Uterus (tissue), 4 donors: ENCODE results near the gene CBLB. TPM values are rescaled to one million over a fixed set of nuclear protein-coding genes. Genes with fewer than 3 reads are reported as not detected.

Source experiments
- DNase-seq, 2 donors: peaks; one replicate each; pipeline ENCODE4 v3.0.0-alpha.2; 2019 to 2020
- H3K27ac ChIP-seq, 2 donors: fragments of 200-600 bp; sonication (generic); 1 replicate in 1 of 2; 2 replicates in 1 of 2; pipeline ENCODE4 v1.5.1; 2016 to 2018
- H3K27me3 ChIP-seq, 2 donors: fragments of 200-600 bp; sonication (generic); one replicate each; pipeline ENCODE4 v1.5.1; 2018 to 2019; ENCODE audit warnings: control low read depth in 1 of 2
- H3K36me3 ChIP-seq, 2 donors: fragments of 200-600 bp; sonication (generic); one replicate each; pipeline ENCODE4 v1.5.1; 2019; ENCODE audit warnings: control low read depth in 1 of 2
- H3K4me1 ChIP-seq, 2 donors: fragments of 200-600 bp; sonication (generic); one replicate each; pipeline ENCODE4 v1.5.1; 2018 to 2019; ENCODE audit warnings: control low read depth in 1 of 2
- H3K4me3 ChIP-seq, 2 donors: fragments of 200-600 bp; sonication (generic); 1 replicate in 1 of 2; 2 replicates in 1 of 2; pipeline ENCODE4 v1.5.1; 2018 to 2019; ENCODE audit warnings: mild to moderate bottlenecking in 1 of 2
- H3K9me3 ChIP-seq, 2 donors: fragments of 200-600 bp; sonication (generic); one replicate each; pipeline ENCODE4 v1.5.1; 2019; ENCODE audit warnings: control low read depth in 1 of 2
- CTCF ChIP-seq, 4 experiments: fragments of 200-600 bp in 2 of 4; fragments of 450-650 bp in 2 of 4; sonication (generic) in 2 of 4; IDR thresholded peaks; one replicate each; pipeline ENCODE4 v1.5.1; 2016 to 2019; ENCODE audit warnings: antibody characterized with exemption in 4 of 4, mild to moderate bottlenecking in 2 of 4, moderate library complexity in 1 of 4
- POLR2A ChIP-seq, 2 donors: fragments of 450-650 bp; IDR thresholded peaks; one replicate each; pipeline ENCODE4 v1.6.1; 2016; ENCODE audit warnings: antibody characterized with exemption in 2 of 2, mild to moderate bottlenecking in 1 of 2, moderate library complexity in 1 of 2
- intact Hi-C: fragments of 100-400 bp; cut with DNase I; formaldehyde crosslinking; loops from one replicate; pipeline ENCODE4 v1.15.1; 2023; ENCODE audit warnings: low total_unique reads
- total RNA-seq, 4 donors: library from RNA; depleted of rRNA in 3 of 4; stranded (reverse); fragments of >200 nt in 3 of 4; gene quantifications; one replicate each; pipeline versions ENCODE4 v1.1.0 to v1.2.4, GENCODE V29; 2014 to 2023
- donor health status: DM: yes; HTN: yes; CAD: no.

CBLB gene
- total RNA-seq, 4 donors from 2014 or later, result 26.1 to 86.2 (median 44.5) TPM

GRCh38 chr3:105813710-105814109, 55.1 kb downstream of the CBLB start:
- Histone ChIP-seq H3K4me3 (no peak overlapping the region), H3K36me3 (no peaks in the 10 kb centered on the region), H3K9me3 (no peaks in the 10 kb centered on the region), H3K27me3 (no peaks in the 10 kb centered on the region), H3K4me1 (no peaks in the 10 kb centered on the region), H3K27ac (no peak overlapping the region)
- no peak for DNase-seq
- no peak for TF ChIP-seq CTCF (IDR thresholded peaks at IDR 0.05)
- TF ChIP-seq POLR2A (IDR thresholded peaks at IDR 0.05), result no peak
- intact Hi-C loops, result no loop called here

- Histone ChIP-seq H3K27me3 (no peaks in the 10 kb centered on the region), H3K4me1 (no peaks in the 10 kb centered on the region), H3K27ac (no peak overlapping the region), H3K9me3 (no peaks in the 10 kb centered on the region), H3K4me3 (no peak overlapping the region), H3K36me3 (no peaks in the 10 kb centered on the region)
- no peak for DNase-seq
- intact Hi-C loops, result no loop called here
- TF ChIP-seq CTCF (IDR thresholded peaks at IDR 0.05) (no peak), POLR2A (IDR thresholded peaks at IDR 0.05) (no peak)
Observed at GRCh38 chr3:105812194-105812586, 56.6 kb downstream of the CBLB start.

GRCh38 chr3:105811518-105812193, 57.2 kb downstream of the CBLB start:
- H3K4me1 ChIP-seq, result no peaks in the 10 kb centered on the region
- no peak overlapping the region for H3K27ac ChIP-seq
- TF ChIP-seq POLR2A (IDR thresholded peaks at IDR 0.05) (no peak), CTCF (IDR thresholded peaks at IDR 0.05) (no peak)
- H3K36me3 ChIP-seq, result no peaks in the 10 kb centered on the region
- no peaks in the 10 kb centered on the region for H3K27me3 ChIP-seq
- DNase-seq, result no peak
- H3K9me3 ChIP-seq, result no peaks in the 10 kb centered on the region
- no peak overlapping the region for H3K4me3 ChIP-seq
- intact Hi-C loops, result no loop called here

- Histone ChIP-seq H3K4me3 (no peak overlapping the region), H3K36me3 (no peaks in the 10 kb centered on the region), H3K27me3 (no peaks in the 10 kb centered on the region), H3K27ac (no peak overlapping the region), H3K4me1 (no peaks in the 10 kb centered on the region), H3K9me3 (no peaks in the 10 kb centered on the region)
- intact Hi-C loops, result no loop called here
- TF ChIP-seq POLR2A (IDR thresholded peaks at IDR 0.05) (no peak), CTCF (IDR thresholded peaks at IDR 0.05) (no peak)
- DNase-seq, result no peak
Observed at GRCh38 chr3:105809208-105809888, 59.5 kb downstream of the CBLB start.

GRCh38 chr3:105807701-105808100, 61.1 kb downstream of the CBLB start:
- H3K4me3 ChIP-seq, result no peak overlapping the region

More at GRCh38 chr3:105807701-105808100, 61.1 kb downstream of the CBLB start:
- intact Hi-C loops, result no loop called here
- Histone ChIP-seq H3K27me3 (no peaks in the 10 kb centered on the region), H3K4me1 (no peaks in the 10 kb centered on the region), H3K36me3 (no peaks in the 10 kb centered on the region), H3K9me3 (no peaks in the 10 kb centered on the region), H3K27ac (no peak overlapping the region)
- TF ChIP-seq POLR2A (IDR thresholded peaks at IDR 0.05), result no peak
- no peak for DNase-seq
